Measurements from ENCODE around the gene HS6ST2.

GRCh38 chrX:132836471-132836870 is 122.0 kb downstream of the HS6ST2 start:
- no peak for TF ChIP-seq CTCF (IDR thresholded peaks at IDR 0.05; ENCODE audit: low read length)
- no peak for TF ChIP-seq EZH2 (IDR thresholded peaks at IDR 0.05; ENCODE audit: borderline replicate concordance, low read length)
